A549 (cell line): ENCODE data around the gene DLG2.

Source experiments
- EP300 ChIP-seq, 2 experiments: fragments of >200 bp; sonication (Bioruptor Twin); formaldehyde crosslinking; IDR thresholded peaks; 2 replicates in 1 of 2; 3 replicates in 1 of 2; pipeline ENCODE4 v1.6.1; 2016 to 2017
- ESRRA ChIP-seq: fragments of 150-350 bp; IDR thresholded peaks from 2 replicates; pipeline ENCODE4 v1.6.1; 2014; ENCODE audit warnings: mild to moderate bottlenecking, low read length, borderline replicate concordance
- JUN ChIP-seq, 2 experiments: fragments of >200 bp; sonication (Bioruptor Twin); formaldehyde crosslinking; IDR thresholded peaks; 2 replicates in 1 of 2; 3 replicates in 1 of 2; pipeline ENCODE4 v1.6.1; 2016 to 2017
- MAZ ChIP-seq: fragments of 150-350 bp; IDR thresholded peaks from 2 replicates; pipeline ENCODE4 v1.6.1; 2014; ENCODE audit warnings: antibody characterized with exemption, low read depth, low read length, borderline replicate concordance
- ZFP36 ChIP-seq: fragments of 450-650 bp; IDR thresholded peaks from 2 replicates; pipeline ENCODE4 v1.6.1; 2014; ENCODE audit warnings: borderline replicate concordance; ENCODE audit not compliant: partially characterized antibody
- TF ChIP-seq, protein P1 (sequence below): fragments of >200 bp; sonication (Bioruptor Twin); formaldehyde crosslinking; IDR thresholded peaks from 3 replicates; pipeline ENCODE4 v1.5.1; 2016

- TF ChIP-seq JUN (IDR thresholded peaks at IDR 0.05) (no peak), EP300 (IDR thresholded peaks at IDR 0.05) (no peak), MAZ (no peak), ESRRA (no peak), ZFP36 (no peak)
- TF ChIP-seq, protein P1, sequence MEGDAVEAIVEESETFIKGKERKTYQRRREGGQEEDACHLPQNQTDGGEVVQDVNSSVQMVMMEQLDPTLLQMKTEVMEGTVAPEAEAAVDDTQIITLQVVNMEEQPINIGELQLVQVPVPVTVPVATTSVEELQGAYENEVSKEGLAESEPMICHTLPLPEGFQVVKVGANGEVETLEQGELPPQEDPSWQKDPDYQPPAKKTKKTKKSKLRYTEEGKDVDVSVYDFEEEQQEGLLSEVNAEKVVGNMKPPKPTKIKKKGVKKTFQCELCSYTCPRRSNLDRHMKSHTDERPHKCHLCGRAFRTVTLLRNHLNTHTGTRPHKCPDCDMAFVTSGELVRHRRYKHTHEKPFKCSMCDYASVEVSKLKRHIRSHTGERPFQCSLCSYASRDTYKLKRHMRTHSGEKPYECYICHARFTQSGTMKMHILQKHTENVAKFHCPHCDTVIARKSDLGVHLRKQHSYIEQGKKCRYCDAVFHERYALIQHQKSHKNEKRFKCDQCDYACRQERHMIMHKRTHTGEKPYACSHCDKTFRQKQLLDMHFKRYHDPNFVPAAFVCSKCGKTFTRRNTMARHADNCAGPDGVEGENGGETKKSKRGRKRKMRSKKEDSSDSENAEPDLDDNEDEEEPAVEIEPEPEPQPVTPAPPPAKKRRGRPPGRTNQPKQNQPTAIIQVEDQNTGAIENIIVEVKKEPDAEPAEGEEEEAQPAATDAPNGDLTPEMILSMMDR: no peak
These were observed 459.7 kb downstream of the DLG2 start for GRCh38 chr11:85167471-85167870.
